Activated T-cell treated with anti-CD3 and anti-CD28 coated beads for 1 hour (primary cell): Measurements from ENCODE around the gene OSBPL2.

Experiments
- DNase-seq: peaks from one replicate; pipeline ENCODE4 v3.0.0-alpha.2; 2020; ENCODE audit warnings: low read depth

OSBPL2 gene

DNA sequence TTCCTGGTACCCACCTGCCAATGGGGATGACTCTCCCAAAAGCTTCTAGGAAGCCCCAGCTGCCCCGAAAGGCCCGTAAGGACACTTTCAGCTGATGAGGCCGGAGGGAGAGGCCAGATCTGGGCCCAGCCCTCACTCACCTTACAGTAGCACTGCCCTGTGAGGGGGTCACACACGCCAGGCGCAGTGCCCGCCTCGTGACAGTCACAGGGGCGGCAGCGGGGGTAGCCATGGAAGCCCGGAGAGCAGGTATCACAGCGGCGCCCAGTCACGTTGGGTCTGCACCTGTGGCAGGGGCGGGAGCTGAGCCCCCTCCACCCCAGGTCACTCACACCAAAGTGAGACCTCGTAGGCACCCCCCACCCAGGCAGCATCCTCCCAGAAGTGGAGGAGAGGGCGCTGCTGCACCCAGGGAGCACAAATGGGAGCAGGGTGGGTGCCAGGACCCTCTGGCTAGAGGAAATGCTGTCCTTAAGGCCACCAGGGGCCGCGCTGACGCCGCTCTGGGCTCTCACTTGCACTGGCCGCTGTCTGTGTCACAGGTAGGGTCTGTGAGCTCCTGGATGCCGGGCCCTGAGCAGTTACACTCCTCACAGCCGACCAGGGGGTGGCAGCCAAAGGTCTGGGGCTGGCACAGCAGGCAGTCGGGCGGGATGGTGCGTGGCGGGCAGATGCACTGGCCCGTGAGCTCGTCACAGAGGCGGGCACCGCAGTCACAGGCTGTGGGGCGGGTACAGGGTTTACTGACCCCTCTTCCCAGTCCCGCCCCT, 89.6 kb downstream of the OSBPL2 start:
- DNase-seq, result no peak

DNA sequence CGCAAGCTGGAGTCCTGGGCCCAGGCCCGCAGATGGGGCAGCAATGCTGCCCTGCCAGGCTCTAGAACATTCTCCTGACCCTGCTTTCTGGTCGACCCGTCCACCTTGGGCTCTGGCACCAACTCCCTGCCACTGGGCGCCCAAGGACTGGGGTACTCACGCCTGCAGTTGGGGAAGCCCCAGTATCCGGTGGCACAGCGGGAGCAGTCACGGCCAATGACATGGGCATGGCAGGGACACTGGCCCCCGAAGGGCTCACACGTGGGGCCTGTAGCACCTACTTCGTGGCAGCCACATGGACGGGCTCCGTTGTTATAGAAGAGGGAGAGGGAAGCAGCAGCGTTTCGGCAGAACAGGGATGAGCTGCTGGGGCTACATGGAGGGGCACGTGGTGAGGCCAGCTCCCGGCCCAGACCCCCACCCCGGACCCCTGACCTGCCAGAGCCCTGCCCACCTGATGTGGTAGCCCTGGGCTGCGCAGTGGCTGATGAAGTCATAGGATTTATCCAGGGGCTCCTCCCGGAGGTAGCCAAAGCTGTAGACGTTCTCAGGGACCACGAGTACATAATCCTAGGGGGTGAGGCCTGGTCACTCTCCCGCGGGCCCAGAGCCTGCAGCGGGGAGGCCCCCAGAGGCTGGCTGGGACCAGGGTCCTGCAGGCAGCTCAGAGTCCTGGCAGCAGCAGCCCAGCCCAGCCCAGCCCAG, 90.5 kb downstream of the OSBPL2 start:
- DNase-seq, result no peak

DNA sequence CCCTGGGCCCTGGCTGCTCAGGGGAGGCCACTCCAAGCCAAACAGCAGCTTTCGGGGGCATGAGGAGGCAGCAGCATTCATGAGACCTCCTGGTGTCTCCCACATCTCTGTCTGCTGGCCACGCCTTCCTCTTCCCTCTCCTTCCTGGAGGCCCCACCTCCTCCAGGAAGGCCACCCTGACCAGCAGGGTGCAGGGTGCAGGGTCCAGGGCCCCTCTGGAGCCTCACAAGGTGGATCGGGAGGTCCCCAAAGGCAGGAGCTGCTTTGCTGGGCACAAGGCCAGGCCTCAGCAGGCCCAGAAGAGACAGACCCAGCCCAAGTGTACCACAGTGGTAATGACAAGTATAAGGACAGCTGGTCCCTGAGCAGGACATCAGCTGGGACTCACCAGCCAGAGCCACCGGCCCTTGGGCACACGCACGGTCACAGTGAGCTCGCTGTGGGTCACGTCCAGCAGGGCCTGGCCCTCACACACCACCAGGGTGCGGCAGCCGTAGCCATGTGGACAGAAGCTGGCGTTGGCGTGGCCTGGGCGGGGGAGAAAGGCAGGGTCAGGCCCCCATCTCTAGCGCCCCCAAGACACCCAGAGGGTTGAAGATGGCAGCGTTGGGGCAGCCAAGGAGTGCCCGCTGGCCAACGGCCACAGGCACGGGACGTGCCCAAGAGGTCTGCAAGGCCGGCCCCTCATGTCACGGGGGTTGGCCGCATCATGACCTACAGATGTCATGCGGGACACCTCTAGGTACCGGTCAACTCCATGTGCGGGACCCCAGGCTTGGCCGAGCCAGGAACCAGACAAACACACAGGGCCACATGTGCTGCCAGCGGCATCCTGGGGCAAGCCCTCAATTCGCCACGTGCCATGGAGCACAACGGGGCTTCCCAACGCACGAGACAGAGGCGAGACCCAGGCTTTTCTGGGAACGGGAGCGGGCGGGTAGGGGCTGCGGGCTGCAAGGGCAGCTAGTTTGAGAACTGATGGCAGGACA, 91.4 kb downstream of the OSBPL2 start:
- no peak for DNase-seq

DNA sequence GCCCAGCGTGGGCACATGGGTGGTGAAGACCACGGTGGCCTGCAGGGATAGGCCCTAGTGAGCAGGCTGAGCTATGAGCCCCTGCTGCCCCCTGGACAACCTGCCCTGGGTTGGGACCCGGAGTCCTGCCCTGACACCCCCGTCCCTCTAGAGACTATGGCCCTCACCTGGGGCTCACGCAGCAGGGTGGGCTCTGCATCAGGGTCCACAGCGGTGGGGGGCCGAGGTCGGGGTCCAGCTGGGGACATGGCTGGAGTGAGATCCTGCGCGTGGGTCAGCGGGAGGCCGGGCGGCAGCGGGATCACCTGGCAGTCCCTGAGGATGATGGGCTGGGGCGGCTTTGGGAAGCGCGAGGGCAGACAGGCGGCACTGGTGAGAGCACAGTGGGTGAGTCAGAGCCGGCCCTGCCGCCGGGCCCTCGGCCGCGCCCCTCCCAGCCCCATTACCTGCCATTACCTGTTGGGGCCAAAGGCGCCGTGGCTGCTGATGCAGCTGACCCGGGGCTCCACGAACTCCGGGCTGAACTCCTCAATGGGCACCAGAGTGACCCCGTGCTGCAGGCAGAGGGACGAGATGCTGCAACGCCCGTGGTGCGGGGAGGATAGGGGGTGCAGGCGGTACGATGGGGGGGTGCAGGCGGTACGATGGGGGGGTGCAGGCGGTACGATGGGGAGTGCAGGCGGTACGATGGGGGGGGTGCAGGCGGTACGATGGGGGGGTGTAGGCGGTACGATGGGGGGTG, 92.4 kb downstream of the OSBPL2 start:
- DNase-seq, result no peak

DNA sequence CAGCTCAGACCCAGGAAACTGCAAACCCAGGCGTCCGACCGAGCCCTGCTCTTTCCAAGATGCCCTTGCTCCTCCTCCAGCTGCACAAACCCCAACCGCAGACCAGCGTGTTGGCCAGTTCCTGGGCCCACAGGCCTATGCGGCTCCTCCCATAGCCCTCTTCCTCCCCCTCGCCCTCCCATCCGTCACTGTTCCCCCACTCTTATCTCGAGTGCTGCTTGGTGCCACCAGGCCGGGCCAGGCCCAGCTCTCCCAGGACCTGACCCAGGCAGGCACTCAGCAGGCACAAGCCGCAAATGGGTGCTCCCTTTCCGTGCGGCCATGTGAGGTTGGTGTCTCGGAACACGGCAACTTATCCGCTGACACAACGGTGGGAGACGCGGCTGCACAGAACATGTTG, 93.0 kb downstream of the OSBPL2 start:
- no peak for DNase-seq

DNA sequence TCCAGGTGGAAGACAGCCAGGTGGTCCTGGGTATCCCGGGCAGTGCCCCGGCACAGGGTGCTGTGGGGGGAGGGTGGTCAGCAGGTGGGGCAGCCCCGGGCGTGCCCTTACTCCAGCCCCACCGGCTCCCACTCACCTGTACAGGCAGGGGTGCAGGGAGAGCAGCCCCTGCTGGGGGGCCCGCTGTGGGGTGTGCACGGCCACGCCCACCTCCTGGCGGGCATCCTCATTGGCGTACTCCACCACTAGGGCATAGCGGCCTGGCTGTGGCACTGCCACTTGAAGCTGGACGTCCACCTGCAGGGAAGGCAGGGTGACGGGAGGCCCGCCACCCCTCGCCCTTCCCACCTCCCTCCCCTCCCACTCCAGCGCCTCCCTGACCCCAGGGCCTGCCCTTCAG, 94.1 kb downstream of the OSBPL2 start:
- no peak for DNase-seq

DNA sequence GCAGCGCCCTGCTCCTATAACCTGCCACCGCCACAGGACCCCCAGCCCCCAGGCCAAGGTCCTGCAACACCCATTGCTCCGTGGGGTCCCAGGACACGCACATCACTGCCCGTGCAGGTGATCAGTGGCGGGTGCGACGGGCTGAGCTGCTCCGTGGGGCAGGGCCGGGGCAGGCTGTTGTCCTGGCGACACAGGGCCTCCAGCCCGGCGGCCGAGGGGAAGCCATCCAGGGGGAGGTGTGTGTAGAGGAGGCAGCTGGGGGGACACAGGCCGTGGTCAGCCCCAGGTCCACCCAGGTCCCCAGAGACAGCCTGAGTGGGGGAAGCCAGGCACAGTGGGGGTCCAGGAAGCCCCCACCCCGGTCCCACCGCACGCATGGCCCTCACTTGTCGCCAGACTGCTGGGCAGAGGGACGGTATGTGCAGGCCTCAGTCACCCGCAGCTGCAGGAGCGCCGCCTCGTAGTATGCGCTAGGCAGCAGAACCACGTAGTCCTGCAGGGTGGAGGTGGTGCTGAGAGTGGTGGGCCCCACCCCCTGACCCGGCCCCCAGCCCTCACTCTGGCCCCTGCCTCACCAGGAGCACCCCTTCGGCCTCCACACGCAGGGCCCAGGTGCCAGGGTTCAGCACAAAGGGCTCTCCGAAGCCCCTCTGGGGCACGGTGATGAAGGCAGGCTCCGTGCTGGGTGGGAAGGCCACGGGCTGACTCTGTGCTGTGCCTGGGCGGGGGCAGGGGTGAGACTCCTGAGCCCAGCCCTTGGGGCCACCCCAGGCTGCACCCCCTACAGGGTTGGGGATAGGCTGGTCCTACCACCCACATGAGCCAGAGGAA, 94.9 kb downstream of the OSBPL2 start:
- DNase-seq, result no peak

DNA sequence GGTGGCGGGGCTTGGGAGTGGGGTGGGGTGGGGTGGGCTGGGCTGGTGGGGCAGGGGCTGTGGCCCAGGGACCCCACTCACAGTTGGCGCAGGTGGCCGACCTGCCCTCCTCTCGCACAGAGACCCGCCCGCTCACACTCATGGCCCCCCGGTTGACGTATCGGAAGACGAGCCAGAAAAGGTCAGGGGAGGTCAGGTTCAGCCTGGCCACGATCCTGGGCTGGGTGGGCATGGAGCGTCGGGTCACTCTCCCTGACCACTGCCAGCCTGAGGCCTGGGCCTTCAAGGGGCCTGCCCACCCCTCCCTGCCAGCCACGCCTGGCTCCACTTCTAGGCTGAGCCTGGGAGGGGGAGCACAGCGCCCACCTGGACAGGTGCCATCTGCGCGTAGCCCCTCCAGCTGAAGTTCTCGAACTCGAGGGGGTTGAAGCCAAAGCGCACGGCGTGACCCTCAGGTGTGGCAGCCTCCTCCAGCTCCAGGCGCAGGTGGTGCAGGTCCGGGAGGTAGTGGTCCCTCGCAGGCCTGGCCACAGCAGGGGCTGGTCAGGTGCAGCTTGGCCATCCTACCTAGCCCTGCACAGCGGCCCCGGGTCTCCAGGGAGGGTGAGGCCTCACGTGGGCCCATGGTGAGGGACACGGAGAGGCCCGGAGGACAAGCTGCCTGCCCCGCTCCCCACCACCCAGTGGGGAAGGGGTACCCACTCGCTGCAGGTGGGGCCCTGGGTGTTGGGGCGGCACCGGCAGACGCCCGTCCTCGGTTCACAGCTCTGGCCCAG, 95.7 kb downstream of the OSBPL2 start:
- no peak for DNase-seq

DNA sequence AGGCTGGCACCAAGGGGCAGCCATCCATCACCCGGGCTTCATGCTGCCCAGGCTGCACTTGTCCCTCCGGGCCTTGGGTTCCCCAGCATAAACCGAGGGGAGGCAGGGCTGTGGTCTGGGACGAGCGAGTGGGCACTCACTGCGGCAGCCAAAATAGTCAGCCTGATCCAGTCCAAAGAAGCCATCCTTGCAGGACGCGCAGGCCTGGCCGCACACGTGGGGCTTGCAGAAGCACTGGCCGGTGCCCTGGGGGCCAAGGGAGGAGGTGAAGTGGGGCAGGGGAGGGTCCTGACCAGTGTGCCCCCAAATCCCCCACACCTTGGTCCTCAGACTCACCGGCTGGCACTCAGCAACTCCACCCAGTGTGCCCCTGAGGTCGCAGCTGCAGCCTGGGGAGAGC, 96.6 kb downstream of the OSBPL2 start:
- DNase-seq, result no peak

DNA sequence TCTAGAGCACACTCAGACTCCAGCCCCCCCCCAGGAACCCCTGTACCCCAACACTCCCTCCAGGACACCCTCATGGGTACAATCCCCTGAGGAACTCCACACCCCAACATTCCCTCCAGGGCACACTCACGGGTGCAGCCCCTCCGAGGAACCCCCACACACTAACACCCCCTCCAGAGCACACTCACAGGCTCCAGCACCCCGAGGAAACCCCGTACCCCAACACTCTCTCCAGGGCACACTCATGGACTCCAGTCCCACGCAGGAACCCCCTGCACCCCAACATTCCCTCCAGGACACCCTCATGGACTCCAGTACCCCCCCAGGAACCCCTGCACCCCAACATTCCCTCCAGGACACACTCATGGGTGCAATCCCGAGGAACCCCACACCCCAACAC, 97.2 kb downstream of the OSBPL2 start:
- no peak for DNase-seq

DNA sequence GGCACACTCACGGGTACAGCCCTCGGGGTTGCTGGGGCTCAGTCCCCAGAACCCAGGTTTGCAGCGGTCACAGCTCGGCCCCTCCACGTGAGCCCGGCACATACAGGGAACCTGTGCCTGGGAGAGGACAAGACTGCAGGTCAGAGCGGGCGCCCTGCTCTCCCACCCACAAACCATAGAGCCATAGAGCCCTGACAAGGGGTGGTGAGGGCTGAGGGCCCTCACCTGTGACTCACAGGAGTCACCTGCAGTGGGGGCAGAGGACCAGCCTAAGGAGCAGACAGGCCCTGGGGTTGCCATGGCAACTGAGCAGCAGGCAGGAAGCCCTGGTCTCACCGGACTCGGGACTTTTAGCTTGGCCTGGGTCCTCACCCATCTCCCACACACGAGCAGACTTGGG, 98.0 kb downstream of the OSBPL2 start:
- DNase-seq, result no peak

DNA sequence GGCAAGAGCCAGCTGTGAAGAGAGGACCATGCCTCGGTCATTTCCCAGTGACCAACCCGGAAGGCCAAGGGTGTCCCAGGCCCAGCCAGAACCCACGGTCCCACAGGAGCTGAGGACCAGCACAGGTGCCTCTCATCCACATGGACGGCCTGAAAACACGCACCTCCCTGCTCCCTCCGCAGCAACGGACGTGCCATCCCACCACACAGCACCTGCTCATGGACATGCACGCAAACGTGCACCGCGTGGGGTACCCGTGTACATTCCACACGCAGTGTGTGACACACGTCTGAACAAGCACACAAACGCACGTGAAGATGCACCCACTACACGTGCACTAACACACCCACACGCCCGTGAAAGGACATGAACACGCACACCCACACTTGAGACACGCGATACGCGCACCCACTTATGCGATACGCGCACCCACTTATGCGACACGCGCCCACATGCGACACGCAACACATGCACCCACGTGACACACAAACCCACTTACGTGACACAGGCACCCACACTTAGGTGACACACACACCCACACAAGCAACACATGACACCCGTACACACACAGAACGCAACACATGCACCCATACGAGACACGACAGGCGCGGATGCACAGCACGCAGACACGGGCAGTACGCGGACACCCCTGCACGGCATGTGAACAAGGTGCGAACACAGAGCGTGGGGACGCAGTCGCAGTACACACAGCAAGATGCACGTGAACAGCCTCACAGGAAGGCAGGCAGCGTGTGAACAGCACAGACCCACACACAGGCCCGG, 98.6 kb downstream of the OSBPL2 start:
- DNase-seq, result no peak

DNA sequence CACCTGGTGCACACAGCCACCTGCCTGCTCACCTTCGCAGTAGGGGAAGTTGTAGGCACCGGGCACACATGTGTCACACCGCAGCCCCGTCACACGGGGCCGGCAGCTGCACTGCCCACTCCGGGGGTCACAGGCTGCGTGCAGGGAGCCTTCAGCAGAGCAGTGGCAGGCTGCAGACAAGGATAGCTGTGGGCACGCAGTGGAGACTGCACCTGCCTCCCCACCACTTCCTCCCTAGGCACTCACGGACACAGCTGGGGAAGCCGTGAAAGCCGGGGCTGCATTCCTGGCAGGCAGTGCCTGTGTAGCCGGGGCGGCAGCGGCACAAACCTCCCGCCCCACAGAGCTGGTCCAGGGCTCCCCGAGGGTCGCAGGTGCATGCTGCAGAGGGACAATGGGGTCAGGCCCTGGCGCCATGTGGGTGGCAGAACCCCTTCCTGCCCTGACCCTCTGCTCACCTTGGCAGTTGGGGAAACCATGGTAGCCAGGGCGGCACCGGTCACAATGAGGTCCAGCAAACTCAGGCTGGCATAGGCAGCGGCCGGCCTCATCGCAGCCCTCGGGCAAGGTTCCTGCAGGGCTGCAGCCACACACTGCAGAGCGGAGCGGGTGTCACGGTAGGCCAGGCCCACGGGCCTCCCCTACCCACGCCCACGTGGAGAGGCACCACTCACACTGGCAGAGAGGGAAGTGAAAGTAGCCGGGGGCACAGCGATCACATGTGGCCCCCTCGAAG, 99.4 kb downstream of the OSBPL2 start:
- DNase-seq, result no peak

DNA sequence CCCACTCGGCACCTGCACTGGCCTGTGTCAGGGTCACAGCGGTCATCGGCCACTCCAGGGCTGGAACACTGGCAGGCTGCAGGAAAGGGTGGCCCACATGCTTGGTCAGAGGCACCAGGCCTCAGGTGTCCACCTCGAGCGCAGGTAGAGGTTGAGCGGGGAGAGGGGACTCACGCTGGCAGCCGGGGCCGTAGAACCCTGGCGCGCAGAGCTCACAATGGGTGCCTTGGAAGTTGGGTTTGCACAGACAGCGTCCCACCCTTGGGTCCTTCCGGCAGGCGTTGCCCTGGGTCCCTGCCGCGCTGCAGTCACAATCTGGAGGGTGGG, 99.9 kb downstream of the OSBPL2 start:
- DNase-seq, result no peak

DNA sequence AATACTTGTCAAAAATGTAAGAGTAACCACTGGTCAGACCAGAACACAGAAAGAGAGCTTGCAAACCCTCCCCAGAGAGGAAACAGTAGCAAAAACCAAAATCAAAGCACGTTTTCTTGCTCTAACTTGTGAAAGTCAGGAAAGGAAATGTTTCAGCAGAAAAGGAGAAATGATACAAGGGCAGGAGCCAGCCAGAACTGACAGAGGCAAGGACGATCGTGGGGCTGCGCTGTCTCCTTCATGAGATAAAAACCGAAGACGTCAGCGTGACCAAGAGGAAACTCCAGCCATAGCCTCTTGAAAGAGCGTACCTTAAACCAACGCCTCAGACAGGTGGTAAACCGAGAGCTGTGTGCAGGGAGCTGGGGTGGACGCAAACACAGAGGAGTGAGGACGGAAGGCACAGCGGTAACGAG, 101.3 kb downstream of the OSBPL2 start:
- DNase-seq, result no peak

DNA sequence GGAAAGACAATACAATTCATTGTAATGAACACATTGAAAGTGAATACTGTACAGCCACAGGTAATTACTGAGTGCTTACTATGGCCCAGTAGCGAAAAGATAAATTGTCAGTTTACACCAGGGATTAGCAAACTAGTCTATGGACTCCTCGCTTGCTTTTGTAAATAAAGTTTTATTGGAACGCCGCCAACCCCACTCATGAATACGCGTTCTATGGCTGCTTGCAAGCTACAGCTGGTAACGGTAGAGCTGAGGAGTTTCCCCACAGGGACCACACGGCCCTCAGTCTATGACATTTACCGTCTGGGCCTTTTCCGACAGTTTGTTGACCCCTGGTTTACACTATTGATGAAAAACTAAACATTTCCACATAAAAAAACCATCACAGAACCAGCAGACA, 104.6 kb downstream of the OSBPL2 start:
- no peak for DNase-seq

DNA sequence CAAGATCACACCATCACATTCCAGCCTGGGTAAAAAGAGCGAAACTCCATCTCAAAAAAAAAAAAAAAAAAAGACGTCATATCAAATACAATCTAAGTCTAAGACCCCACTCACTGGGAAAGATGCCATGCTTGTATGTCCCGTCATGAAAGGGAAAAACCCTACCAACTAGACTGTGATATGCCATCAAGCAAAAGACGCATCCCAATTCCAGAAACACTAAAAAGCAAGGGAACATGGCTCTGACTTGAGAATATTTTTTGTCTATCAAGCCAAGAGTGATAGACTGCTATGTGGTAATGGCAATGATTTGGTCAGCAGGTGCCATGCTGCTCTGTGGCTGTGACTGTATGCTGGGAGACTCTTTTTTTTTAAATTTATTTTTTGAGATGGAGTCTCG, 105.8 kb downstream of the OSBPL2 start:
- no peak for DNase-seq

DNA sequence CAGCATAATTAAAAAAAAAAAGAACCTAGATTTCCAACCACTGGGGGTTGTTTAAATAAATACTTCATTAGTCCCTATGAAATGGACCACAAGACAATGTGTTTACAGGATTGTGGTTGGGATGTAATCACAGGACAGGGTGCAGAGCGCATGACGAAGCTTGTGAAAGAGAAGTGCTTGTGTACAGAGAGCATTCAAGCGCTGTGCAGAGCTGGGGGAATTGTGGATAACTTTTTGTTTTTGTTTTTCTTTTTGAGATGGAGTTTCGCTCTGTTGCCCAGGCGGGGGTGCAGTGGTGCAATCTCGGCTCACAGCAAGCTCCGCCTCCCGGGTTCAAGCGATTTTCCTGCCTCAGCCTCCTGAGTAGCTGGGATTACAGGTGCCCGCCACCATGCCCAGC, 106.5 kb downstream of the OSBPL2 start:
- no peak for DNase-seq
